GM19468 (cell line): ENCODE measurements around the gene ZNF729.
"Not testable (repeated sequence)": the region's sequence is repeated elsewhere in the genome, so short reads cannot be mapped to it uniquely, and the experiment has no call there.

Experiments used
- ATAC-seq: cut with Tn5 transposase; IDR thresholded peaks from one replicate; pipeline ENCODE4 v1.9.1; 2021; ENCODE audit warnings: mild to moderate bottlenecking, moderate library complexity, moderate number of reproducible peaks; ENCODE audit not compliant: unreplicated experiment; ENCODE audit errors: extremely low read depth

The ZNF729 gene

DNA sequence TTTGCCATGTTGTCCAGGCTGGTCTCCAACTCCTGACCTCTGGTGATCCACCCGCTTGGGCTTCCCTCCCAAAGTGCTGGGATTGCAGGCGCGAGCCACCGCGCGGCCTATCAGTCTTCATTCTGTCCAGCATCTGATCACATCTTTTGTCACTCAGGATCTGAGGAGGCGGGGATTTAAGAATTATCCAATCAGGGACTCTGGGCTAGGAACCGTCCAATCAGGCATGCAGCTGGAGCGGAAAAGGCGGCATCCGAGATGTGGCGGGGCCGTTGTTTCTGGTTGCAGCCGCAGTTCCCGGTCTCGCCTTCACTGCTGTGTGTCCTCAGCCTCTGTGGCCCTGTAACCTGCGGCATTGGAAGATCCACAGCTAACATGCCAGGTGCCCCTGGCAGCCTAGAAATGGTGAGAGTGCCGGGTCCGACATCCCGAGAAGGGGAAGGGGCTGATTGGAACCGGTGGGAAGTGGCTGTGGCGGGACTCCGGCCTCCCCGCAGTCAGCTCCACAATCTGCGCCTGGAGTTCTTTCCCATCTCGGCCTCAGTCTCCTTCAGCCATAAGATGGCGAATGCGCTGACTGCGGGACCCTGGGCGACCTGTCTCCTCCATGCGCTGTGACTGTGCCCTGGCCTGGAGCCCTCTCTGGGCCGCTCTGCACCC, at the start of gene ZNF729:
TSS of gene ZNF729 (plus strand) at position 291 of the 660 bp plus-strand sequence. CDS start at position 376, 85 bp downstream.
- no peak for ATAC-seq

- no peak for ATAC-seq
Observed at GRCh38 chr19:22256856-22257255, 29.4 kb upstream of the ZNF729 start.

DNA sequence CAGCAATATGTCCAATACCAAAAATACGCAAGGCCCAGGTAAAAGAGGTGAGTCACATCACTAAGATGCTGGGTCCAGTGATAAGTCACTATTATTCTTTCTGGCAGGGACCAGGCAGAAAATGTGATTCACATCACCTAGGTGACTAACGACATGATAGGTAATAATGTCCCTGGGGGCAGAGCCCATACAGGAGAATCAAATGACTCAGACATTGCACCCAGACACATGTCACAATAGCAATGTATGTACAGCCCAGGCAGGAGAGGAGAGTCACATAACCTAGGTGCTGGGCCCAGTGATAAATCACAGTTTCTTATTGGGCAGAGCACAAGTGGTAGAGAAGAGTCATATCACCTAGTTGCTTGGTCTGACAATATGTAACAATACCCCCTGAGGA, 28.9 kb upstream of the ZNF729 start:
- no peak for ATAC-seq

- ATAC-seq, result no peak
Observed at GRCh38 chr19:22257916-22258315, 28.3 kb upstream of the ZNF729 start.

DNA sequence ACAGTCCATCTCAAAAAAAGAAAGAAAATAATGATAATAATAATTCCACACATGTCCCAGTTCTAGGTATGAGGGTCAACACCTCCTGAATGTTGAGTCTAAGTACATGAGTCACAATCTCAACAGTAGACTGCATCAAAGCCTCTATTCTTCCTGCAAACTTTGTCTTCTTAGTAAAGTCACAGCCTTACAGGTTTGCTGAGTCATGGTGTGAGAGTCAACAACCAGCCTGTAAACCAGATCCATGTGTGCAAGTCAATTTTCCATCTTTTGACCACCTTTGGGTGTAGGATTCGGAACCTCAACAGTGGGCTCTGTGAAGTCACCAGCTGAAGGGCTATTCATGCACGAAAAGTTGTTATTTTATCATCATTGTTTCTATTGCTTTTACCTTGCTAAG, 25.7 kb upstream of the ZNF729 start:
- no peak for ATAC-seq

DNA sequence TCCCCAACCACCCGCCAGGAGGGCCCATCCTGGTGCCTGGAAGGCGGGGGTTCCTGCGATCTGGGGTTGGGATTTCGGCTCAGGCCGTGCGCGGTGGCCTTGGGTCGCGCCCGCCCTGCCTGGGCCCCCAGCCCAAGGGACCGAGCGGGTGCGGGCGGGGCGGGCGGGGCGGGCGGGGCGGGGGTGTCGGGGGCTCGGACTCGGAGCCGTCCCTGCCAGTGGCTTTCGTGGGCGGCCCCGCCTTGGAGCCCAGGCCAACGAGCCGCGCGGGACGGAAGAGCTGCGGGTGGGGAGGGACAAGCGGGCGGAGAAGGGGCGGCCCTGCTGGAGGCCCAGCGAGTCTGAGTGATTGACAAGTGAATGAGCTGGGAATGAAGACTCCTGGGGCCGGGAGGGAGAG, 24.6 kb upstream of the ZNF729 start:
- ATAC-seq, result no peak

DNA sequence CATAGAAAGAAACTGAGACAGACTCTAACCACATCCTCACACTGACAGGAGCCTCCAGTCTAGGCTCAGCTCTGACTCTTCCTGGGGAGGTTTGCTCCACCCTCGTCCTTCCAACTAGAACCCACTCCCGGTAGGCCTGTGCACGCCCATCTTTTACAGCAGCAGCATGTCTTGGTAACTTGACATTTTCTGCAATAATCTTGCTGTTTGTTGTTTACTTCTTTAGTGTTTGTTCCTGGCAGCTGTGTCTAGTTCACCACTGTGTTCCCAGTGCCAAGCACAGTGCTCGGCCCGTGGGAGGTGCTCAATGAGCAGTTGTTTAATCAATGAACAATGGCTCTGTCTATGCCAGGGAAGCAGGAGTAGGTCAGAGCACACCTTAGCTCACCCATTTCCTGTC, 23.1 kb upstream of the ZNF729 start:
- ATAC-seq, result no peak

- not testable (repeated sequence) for ATAC-seq
Observed at GRCh38 chr19:22321554-22321953, 35.3 kb downstream of the ZNF729 start.

- no peak for ATAC-seq
Observed at GRCh38 chr19:22326219-22326618, 40.0 kb downstream of the ZNF729 start.

GRCh38 chr19:22327321-22327720, 41.1 kb downstream of the ZNF729 start:
- no peak for ATAC-seq

GRCh38 chr19:22331521-22331920, 45.3 kb downstream of the ZNF729 start:
- ATAC-seq, result no peak

DNA sequence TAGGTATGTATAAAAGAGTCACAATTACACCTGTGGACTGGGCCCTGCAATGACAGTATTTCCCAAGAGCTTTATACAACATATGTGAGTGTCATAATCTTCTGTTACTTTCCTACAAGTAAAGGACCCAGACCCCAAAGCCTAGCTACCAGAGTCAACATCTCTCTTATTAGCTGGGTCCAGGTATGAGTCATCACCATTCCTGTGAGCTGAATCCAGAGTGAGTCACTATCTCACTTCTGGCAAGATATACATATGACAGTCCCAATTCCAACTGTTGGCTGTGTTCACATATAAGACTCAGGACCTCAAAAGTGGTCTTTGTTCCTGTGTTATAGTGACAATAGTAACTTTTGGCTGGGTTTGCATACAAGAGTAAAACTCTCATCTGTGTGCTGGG, 46.7 kb downstream of the ZNF729 start:
- ATAC-seq, result no peak

DNA sequence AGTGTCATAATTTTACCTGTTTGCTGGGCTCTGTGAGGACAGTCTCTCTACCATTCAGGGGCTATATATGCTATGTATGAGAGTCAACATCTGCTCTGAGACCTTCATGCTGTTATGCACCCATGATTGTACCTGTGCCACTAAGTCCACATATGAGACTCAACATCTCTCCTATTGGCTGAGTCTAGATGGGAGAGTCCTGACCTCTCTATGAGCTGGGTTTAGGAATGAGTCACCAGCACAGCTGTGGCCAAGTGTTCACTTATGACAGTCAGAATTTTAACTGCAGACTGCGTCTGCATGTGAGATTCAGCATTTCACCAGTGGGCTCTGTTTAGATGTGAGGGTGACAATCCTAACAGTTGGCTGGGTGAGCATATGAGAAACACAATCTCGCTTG, 49.5 kb downstream of the ZNF729 start:
- ATAC-seq, result no peak

- no peak for ATAC-seq
Observed at GRCh38 chr19:22354665-22355064, 68.4 kb downstream of the ZNF729 start.
